Endothelial cell (in vitro differentiated cells): ENCODE data around the gene CLEC18B. TPM values are rescaled to one million over a fixed set of nuclear protein-coding genes. Genes with fewer than 3 reads are reported as not detected.
"Not testable (repeated sequence)": the region's sequence is repeated elsewhere in the genome, so short reads cannot be mapped to it uniquely, and the experiment has no call there.

Source experiments
- DNase-seq: peaks from one replicate; pipeline ENCODE4 v3.0.0; 2021; ENCODE audit warnings: low spot score
- H3K27ac Mint-ChIP-seq: one replicate; pipeline ENCODE4 v1.8.0; 2021; ENCODE audit warnings: mixed read lengths, inconsistent platforms; ENCODE audit not compliant: unreplicated experiment
- H3K27me3 Mint-ChIP-seq: one replicate; pipeline ENCODE4 v1.8.0; 2021; ENCODE audit warnings: mild to moderate bottlenecking, moderate library complexity, mixed read lengths, inconsistent platforms; ENCODE audit not compliant: unreplicated experiment
- H3K36me3 Mint-ChIP-seq: one replicate; pipeline ENCODE4 v1.8.0; 2021; ENCODE audit warnings: mild to moderate bottlenecking, low read depth, mixed read lengths, inconsistent platforms; ENCODE audit not compliant: unreplicated experiment
- H3K4me1 Mint-ChIP-seq: one replicate; pipeline ENCODE4 v1.8.0; 2021; ENCODE audit warnings: mild to moderate bottlenecking, mixed read lengths, inconsistent platforms; ENCODE audit not compliant: unreplicated experiment
- H3K4me3 Mint-ChIP-seq: one replicate; pipeline ENCODE4 v1.8.0; 2021; ENCODE audit warnings: mild to moderate bottlenecking, mixed read lengths, inconsistent platforms; ENCODE audit not compliant: unreplicated experiment
- H3K9me3 Mint-ChIP-seq: one replicate; pipeline ENCODE4 v1.8.0; 2021; ENCODE audit warnings: mixed read lengths, inconsistent platforms; ENCODE audit not compliant: unreplicated experiment
- total RNA-seq: library from RNA; stranded (reverse); fragmentation: NEBNext Ultra II Directional; extraction: Animal tissue kit (Norgen Biotek cat#: 25700); gene quantifications from one replicate; pipeline ENCODE4 v1.2.1, GENCODE V29; 2021; ENCODE audit not compliant: unreplicated experiment

Gene CLEC18B
- total RNA-seq, 1 donor from 2014 or later = 0.26 TPM

GRCh38 chr16:74367469-74368001 is 53.7 kb downstream of the CLEC18B start:
- H3K36me3 Mint-ChIP-seq, H3K9me3 Mint-ChIP-seq, H3K4me1 Mint-ChIP-seq, H3K27me3 Mint-ChIP-seq: not testable (repeated sequence)
- DNase-seq = peak; percentile 23
- Mint-ChIP-seq H3K27ac (peak overlapping the region; percentile 77), H3K4me3 (peak overlapping the region; percentile 96)

DNA sequence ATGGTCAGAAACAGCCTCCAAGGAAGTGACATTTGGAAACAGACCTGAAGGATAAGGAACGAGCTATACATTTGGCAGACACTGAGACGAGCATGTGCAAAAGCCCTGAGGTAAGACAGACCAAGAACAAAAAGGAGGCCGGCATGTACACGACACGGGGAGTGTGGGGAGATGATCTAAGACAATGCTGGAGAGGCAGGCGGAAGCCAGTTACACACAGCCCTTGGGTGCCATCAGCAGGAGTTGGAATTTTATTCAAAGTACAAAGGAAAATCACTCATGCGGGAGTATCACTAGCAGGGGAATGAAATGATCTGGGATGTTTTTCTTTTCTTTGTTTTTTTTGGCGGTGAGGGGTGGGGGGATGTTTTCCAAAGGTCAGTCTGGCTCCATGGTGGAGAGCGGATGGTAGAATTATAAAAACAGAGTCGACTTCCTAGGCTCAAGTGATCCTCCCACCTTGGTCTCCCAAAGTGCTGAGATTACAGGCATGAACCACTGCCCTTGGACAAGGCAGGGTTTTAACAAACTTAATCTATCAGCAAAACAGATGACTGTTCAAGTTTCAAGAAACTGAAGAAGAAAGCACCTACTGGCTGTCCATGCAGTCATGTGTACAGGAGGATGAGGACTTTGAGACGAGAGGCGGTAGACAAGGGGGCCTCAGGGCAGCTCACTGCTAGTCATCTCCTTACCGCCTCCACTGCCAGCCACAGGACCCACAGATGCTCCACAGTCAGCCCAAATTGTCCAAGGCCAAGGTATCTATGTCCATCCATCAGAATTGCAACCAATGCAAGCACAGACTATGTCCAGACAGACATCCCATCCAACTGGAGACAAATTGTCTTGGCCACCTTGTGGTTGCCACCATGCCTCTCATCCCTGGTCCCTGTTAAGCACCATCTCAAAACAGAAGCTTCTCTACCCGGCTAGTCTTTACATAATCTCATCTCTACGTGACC is 59.4 kb downstream of the CLEC18B start:
- H3K27ac Mint-ChIP-seq = peak overlapping the region; percentile 62
- not testable (repeated sequence) for H3K4me3 Mint-ChIP-seq, DNase-seq, H3K36me3 Mint-ChIP-seq, H3K27me3 Mint-ChIP-seq, H3K4me1 Mint-ChIP-seq, H3K9me3 Mint-ChIP-seq

Other genes with a start within 250 kb of the CLEC18B start
- 82.4 TPM for gene PSMD7, start 124.7 kb downstream of the CLEC18B start, total RNA-seq
- 3.3 TPM for gene NPIPB15, start 45.2 kb downstream of the CLEC18B start, total RNA-seq
- 153 TPM for gene GLG1, start 185.6 kb upstream of the CLEC18B start, total RNA-seq
- 43.8 TPM for gene RFWD3, start 245.4 kb upstream of the CLEC18B start, total RNA-seq